Trophoblast cell (in vitro differentiated cells and primary cell): ENCODE data around the gene RNF181.

Experiments used
- DNase-seq, 2 donors: peaks; one replicate each; pipeline ENCODE4 v3.0.0-alpha.2; 2016
- H2AFZ ChIP-seq: 2 replicates; pipeline ENCODE4 v1.6.1; 2013; ENCODE audit warnings: low read length, moderate library complexity, mild to moderate bottlenecking; ENCODE audit not compliant: insufficient read depth, poor library complexity
- H2AK5ac ChIP-seq: 2 replicates; pipeline ENCODE4 v1.6.1; 2013; ENCODE audit warnings: mild to moderate bottlenecking, low read length
- H2BK120ac ChIP-seq: 2 replicates; pipeline ENCODE4 v1.6.1; 2013; ENCODE audit warnings: low read length, mild to moderate bottlenecking, moderate library complexity; ENCODE audit not compliant: insufficient read depth, poor library complexity
- H2BK12ac ChIP-seq: 2 replicates; pipeline ENCODE4 v1.6.1; 2013; ENCODE audit warnings: mild to moderate bottlenecking, low read length, moderate library complexity
- H2BK5ac ChIP-seq: 2 replicates; pipeline ENCODE4 v1.6.1; 2013; ENCODE audit warnings: low read length, low read depth, moderate library complexity, mild to moderate bottlenecking; ENCODE audit not compliant: poor library complexity
- H3K14ac ChIP-seq: 2 replicates; pipeline ENCODE4 v1.6.1; 2013; ENCODE audit warnings: mild to moderate bottlenecking, low read length
- H3K18ac ChIP-seq: 2 replicates; pipeline ENCODE4 v1.6.1; 2013; ENCODE audit warnings: mild to moderate bottlenecking, low read length
- H3K23ac ChIP-seq: 2 replicates; pipeline ENCODE4 v1.6.1; 2013; ENCODE audit warnings: low read length
- H3K27ac ChIP-seq: 2 replicates; pipeline ENCODE4 v1.5.1; 2013; ENCODE audit warnings: low read depth, mild to moderate bottlenecking, inconsistent platforms, low read length, moderate library complexity
- H3K27me3 ChIP-seq: 2 replicates; pipeline ENCODE4 v1.6.1; 2013; ENCODE audit warnings: inconsistent platforms, mild to moderate bottlenecking, low read length, moderate library complexity; ENCODE audit not compliant: insufficient read depth
- H3K36me3 ChIP-seq, 2 experiments: 1 replicate in 1 of 2; 2 replicates in 1 of 2; pipeline ENCODE4 v1.6.1; 2013; ENCODE audit warnings: low read length in 2 of 2, mild to moderate bottlenecking in 2 of 2, moderate library complexity in 1 of 2; ENCODE audit not compliant: insufficient read depth in 2 of 2, control insufficient read depth in 1 of 2
- H3K4ac ChIP-seq: 2 replicates; pipeline ENCODE4 v1.6.1; 2013; ENCODE audit warnings: low read depth, mild to moderate bottlenecking, low read length, moderate library complexity
- H3K4me1 ChIP-seq, 2 experiments: 1 replicate in 1 of 2; 2 replicates in 1 of 2; pipeline ENCODE4 v1.6.1; 2013; ENCODE audit warnings: low read length in 2 of 2, mild to moderate bottlenecking in 2 of 2, moderate library complexity in 1 of 2; ENCODE audit not compliant: insufficient read depth in 2 of 2, control insufficient read depth in 1 of 2
- H3K4me2 ChIP-seq: 2 replicates; pipeline ENCODE4 v1.6.1; 2013; ENCODE audit warnings: inconsistent platforms, mild to moderate bottlenecking, low read length, moderate library complexity
- H3K4me3 ChIP-seq: 2 replicates; pipeline ENCODE4 v1.5.1; 2013; ENCODE audit warnings: mild to moderate bottlenecking, low read depth, low read length, inconsistent platforms
- H3K79me1 ChIP-seq: one replicate; pipeline ENCODE4 v1.6.1; 2013; ENCODE audit warnings: low read length
- H3K79me2 ChIP-seq: 2 replicates; pipeline ENCODE4 v1.6.1; 2013; ENCODE audit warnings: low read length, mild to moderate bottlenecking; ENCODE audit not compliant: control insufficient read depth, insufficient read depth, poor library complexity
- H3K9ac ChIP-seq: 2 replicates; pipeline ENCODE4 v1.6.1; 2013; ENCODE audit warnings: mild to moderate bottlenecking, low read length
- H3K9me3 ChIP-seq: 2 replicates; pipeline ENCODE4 v1.6.1; 2013; ENCODE audit warnings: low read depth, mild to moderate bottlenecking, control low read depth, inconsistent platforms, low read length; ENCODE audit not compliant: insufficient read depth
- H4K12ac ChIP-seq: 2 replicates; pipeline ENCODE4 v1.6.1; 2013; ENCODE audit warnings: low read depth, mild to moderate bottlenecking, low read length, moderate library complexity
- H4K8ac ChIP-seq: 2 replicates; pipeline ENCODE4 v1.6.1; 2013; ENCODE audit warnings: low read depth, mild to moderate bottlenecking, low read length, moderate library complexity
- H4K91ac ChIP-seq: one replicate; pipeline ENCODE4 v1.6.1; 2013; ENCODE audit warnings: low read depth, mild to moderate bottlenecking, low read length, moderate library complexity
- WGBS: extraction: QIAGEN DNeasy Blood & Tissue Kit; methylation state at CpG from one replicate; pipeline ENCODE4 v1.1.7; 2013; ENCODE audit warnings: missing lambda C conversion rate; ENCODE audit not compliant: insufficient read length, insufficient coverage; ENCODE audit errors: extremely low coverage; 5-methylcytosine and 5-hydroxymethylcytosine counted together

RNF181 gene

GRCh38 chr2:85582492-85582891 is 13.1 kb upstream of the RNF181 start:
- H2BK5ac ChIP-seq: no peak overlapping the region
- no peak overlapping the region for H4K12ac ChIP-seq
- H3K4me1 ChIP-seq: peaks cover 32 to 39% of the 10 kb centered on the region in 2 experiments
- peaks cover 7% of the 10 kb centered on the region for H3K79me1 ChIP-seq
- H3K27me3 ChIP-seq: no peaks in the 10 kb centered on the region
- no peaks in the 10 kb centered on the region for H3K9me3 ChIP-seq
- no peak overlapping the region for H3K4me3 ChIP-seq
- no peak overlapping the region for H2AK5ac ChIP-seq
- H2BK12ac ChIP-seq: no peak overlapping the region
- H4K91ac ChIP-seq: no peak overlapping the region
- no peak overlapping the region for H2BK120ac ChIP-seq
- no peak overlapping the region for H3K18ac ChIP-seq
- no peak for DNase-seq
- H3K27ac ChIP-seq: no peak overlapping the region
- no CpG with 5 or more reads among the region's 1 CpG for WGBS
- H3K4me2 ChIP-seq: no peak overlapping the region
- no peak overlapping the region for H4K8ac ChIP-seq
- peaks cover 8 to 10% of the 10 kb centered on the region in 2 experiments for H3K36me3 ChIP-seq
- no peak overlapping the region for H3K14ac ChIP-seq
- H2AFZ ChIP-seq: no peak overlapping the region
- no peak overlapping the region for H3K4ac ChIP-seq
- peaks cover 5% of the 10 kb centered on the region for H3K79me2 ChIP-seq
- no peak overlapping the region for H3K9ac ChIP-seq
- no peak overlapping the region for H3K23ac ChIP-seq

- no peak overlapping the region for H3K18ac ChIP-seq
- DNase-seq: no peak
- no peaks in the 10 kb centered on the region for H3K27me3 ChIP-seq
- peaks cover 8 to 10% of the 10 kb centered on the region in 2 experiments for H3K36me3 ChIP-seq
- H3K4ac ChIP-seq: no peak overlapping the region
- no peak overlapping the region for H2BK12ac ChIP-seq
- H2AK5ac ChIP-seq: no peak overlapping the region
- H2BK5ac ChIP-seq: no peak overlapping the region
- no peak overlapping the region for H4K12ac ChIP-seq
- H3K4me2 ChIP-seq: peak overlapping the region; percentile 6
- peaks cover 4% of the 10 kb centered on the region for H3K79me1 ChIP-seq
- H2AFZ ChIP-seq: no peak overlapping the region
- H3K9ac ChIP-seq: no peak overlapping the region
- no peaks in the 10 kb centered on the region for H3K9me3 ChIP-seq
- WGBS: no CpG with 5 or more reads among the region's 16 CpGs
- peaks cover 37 to 41% of the 10 kb centered on the region in 2 experiments for H3K4me1 ChIP-seq
- no peak overlapping the region for H4K8ac ChIP-seq
- no peaks in the 10 kb centered on the region for H3K79me2 ChIP-seq
- H3K23ac ChIP-seq: no peak overlapping the region
- no peak overlapping the region for H3K4me3 ChIP-seq
- H3K27ac ChIP-seq: no peak overlapping the region
- no peak overlapping the region for H2BK120ac ChIP-seq
- H4K91ac ChIP-seq: no peak overlapping the region
- H3K14ac ChIP-seq: no peak overlapping the region
These were observed 11.7 kb upstream of the RNF181 start for GRCh38 chr2:85583667-85584353.

- peak within 1 kb of the TSS; percentile 4 for H4K91ac ChIP-seq
- no CpG with 5 or more reads among the region's 52 CpGs for WGBS
- no peaks in the 10 kb centered on the region for H3K9me3 ChIP-seq
- H3K4me3 ChIP-seq: peak within 1 kb of the TSS; percentile 19
- H2AK5ac ChIP-seq: no peak within 1 kb of the TSS
- H3K79me1 ChIP-seq: peaks cover 4% of the 10 kb centered on the region
- H3K79me2 ChIP-seq: no peaks in the 10 kb centered on the region
- H2BK12ac ChIP-seq: peak within 1 kb of the TSS; percentile 2
- peaks cover 32 to 35% of the 10 kb centered on the region in 2 experiments for H3K4me1 ChIP-seq
- peak within 1 kb of the TSS; percentile 28 for H3K27ac ChIP-seq
- no peak within 1 kb of the TSS for H3K23ac ChIP-seq
- no peak within 1 kb of the TSS for H3K18ac ChIP-seq
- no peaks in the 10 kb centered on the region for H3K27me3 ChIP-seq
- peak within 1 kb of the TSS; percentile 52 for H4K8ac ChIP-seq
- peak within 1 kb of the TSS; percentile 48 for H2BK120ac ChIP-seq
- DNase-seq: no peak
- H3K4me2 ChIP-seq: peak within 1 kb of the TSS; percentile 46
- peaks cover 8 to 10% of the 10 kb centered on the region in 2 experiments for H3K36me3 ChIP-seq
- no peak within 1 kb of the TSS for H3K9ac ChIP-seq
- peak within 1 kb of the TSS; percentile 25 for H2AFZ ChIP-seq
- no peak within 1 kb of the TSS for H3K4ac ChIP-seq
- H4K12ac ChIP-seq: no peak within 1 kb of the TSS
- peak within 1 kb of the TSS; percentile 12 for H3K14ac ChIP-seq
- peak within 1 kb of the TSS; percentile 9 for H2BK5ac ChIP-seq
These were observed 11.1 kb upstream of the RNF181 start, which contains the start of gene VAMP5 for GRCh38 chr2:85584354-85584856. Gene VAMP5, plus strand, starts transcription at chr2:85584431. Its CDS starts 60 bp downstream, at chr2:85584491.

- no peak overlapping the region for H2AK5ac ChIP-seq
- no peak overlapping the region for H3K4ac ChIP-seq
- peaks cover 4% of the 10 kb centered on the region for H3K79me1 ChIP-seq
- H3K4me1 ChIP-seq: peaks cover 24 to 28% of the 10 kb centered on the region in 2 experiments
- peak overlapping the region; percentile 28 for H3K27ac ChIP-seq
- peak overlapping the region; percentile 52 for H4K8ac ChIP-seq
- peak overlapping the region; percentile 2 for H2BK12ac ChIP-seq
- H3K4me3 ChIP-seq: no peak overlapping the region
- H2BK120ac ChIP-seq: peak overlapping the region; percentile 48
- H3K23ac ChIP-seq: no peak overlapping the region
- H3K4me2 ChIP-seq: peak overlapping the region; percentile 46
- H3K9ac ChIP-seq: no peak overlapping the region
- peak overlapping the region; percentile 25 for H2AFZ ChIP-seq
- H4K12ac ChIP-seq: no peak overlapping the region
- H3K79me2 ChIP-seq: no peaks in the 10 kb centered on the region
- no CpG with 5 or more reads among the region's 9 CpGs for WGBS
- peak overlapping the region; percentile 12 for H3K14ac ChIP-seq
- H3K27me3 ChIP-seq: no peaks in the 10 kb centered on the region
- H3K36me3 ChIP-seq: peaks cover 8 to 10% of the 10 kb centered on the region in 2 experiments
- H3K18ac ChIP-seq: no peak overlapping the region
- peak overlapping the region; percentile 9 for H2BK5ac ChIP-seq
- DNase-seq: peak; percentile 75 to 84
- H4K91ac ChIP-seq: no peak overlapping the region
- no peaks in the 10 kb centered on the region for H3K9me3 ChIP-seq
These were observed 10.4 kb upstream of the RNF181 start for GRCh38 chr2:85584857-85585780.
